Mesenchymal stem cell (in vitro differentiated cells and primary cell): ENCODE data around the gene BASP1.

Source experiments
- DNase-seq: peaks from one replicate; pipeline ENCODE4 v3.0.0-alpha.2; 2013
- H2AFZ ChIP-seq: one replicate; pipeline ENCODE4 v1.6.1; 2013; ENCODE audit warnings: low read depth, mild to moderate bottlenecking, control low read depth, inconsistent platforms, low read length, moderate library complexity
- H2AK5ac ChIP-seq: 2 replicates; pipeline ENCODE4 v1.6.1; 2013; ENCODE audit warnings: low read length, moderate library complexity, mild to moderate bottlenecking, inconsistent platforms; ENCODE audit not compliant: severe bottlenecking
- H2BK120ac ChIP-seq: one replicate; pipeline ENCODE4 v1.6.1; 2013; ENCODE audit warnings: low read depth, mild to moderate bottlenecking, inconsistent platforms, low read length, moderate library complexity
- H2BK12ac ChIP-seq, 2 experiments: one replicate each; pipeline ENCODE4 v1.6.1; 2013; ENCODE audit warnings: inconsistent platforms in 2 of 2, low read length in 2 of 2, mild to moderate bottlenecking in 2 of 2, moderate library complexity in 2 of 2, control low read depth in 1 of 2
- H2BK15ac ChIP-seq: one replicate; pipeline ENCODE4 v1.6.1; 2013; ENCODE audit warnings: mild to moderate bottlenecking, low read depth, inconsistent platforms; ENCODE audit not compliant: poor library complexity, severe bottlenecking
- H2BK5ac ChIP-seq: 2 replicates; pipeline ENCODE4 v1.6.1; 2013; ENCODE audit warnings: low read depth, mild to moderate bottlenecking, low read length, control low read depth, inconsistent platforms; ENCODE audit not compliant: poor library complexity, severe bottlenecking
- H3K14ac ChIP-seq, 2 experiments: one replicate each; pipeline ENCODE4 v1.6.1; 2013; ENCODE audit warnings: inconsistent platforms in 2 of 2, low read length in 2 of 2, control low read depth in 1 of 2, mild to moderate bottlenecking in 1 of 2, moderate library complexity in 1 of 2
- H3K18ac ChIP-seq, 2 experiments: one replicate each; pipeline ENCODE4 v1.6.1; 2013; ENCODE audit warnings: inconsistent platforms in 2 of 2, low read length in 2 of 2, control low read depth in 1 of 2, low read depth in 1 of 2, mild to moderate bottlenecking in 1 of 2
- H3K23ac ChIP-seq, 2 experiments: one replicate each; pipeline ENCODE4 v1.6.1; 2013; ENCODE audit warnings: inconsistent platforms in 2 of 2, low read length in 2 of 2, mild to moderate bottlenecking in 2 of 2, moderate library complexity in 2 of 2, control low read depth in 1 of 2
- H3K27ac ChIP-seq: 2 replicates; pipeline ENCODE4 v1.5.1; 2013; ENCODE audit warnings: mild to moderate bottlenecking, moderate library complexity, low read length, control low read depth, inconsistent platforms; ENCODE audit not compliant: poor library complexity, severe bottlenecking
- H3K27me3 ChIP-seq, 2 experiments: 2 replicates each; pipeline versions ENCODE4 v1.6.1 to v1.7.0; 2013; ENCODE audit warnings: low read length in 2 of 2, mild to moderate bottlenecking in 2 of 2, moderate library complexity in 2 of 2, control low read depth in 1 of 2, inconsistent platforms in 1 of 2; ENCODE audit not compliant: control insufficient read depth in 1 of 2, insufficient read depth in 1 of 2
- H3K36me3 ChIP-seq, 2 experiments: 2 replicates each; pipeline versions ENCODE4 v1.6.1 to v1.7.0; 2013; ENCODE audit warnings: low read length in 2 of 2, control low read depth in 1 of 2, inconsistent platforms in 1 of 2, low read depth in 1 of 2, mild to moderate bottlenecking in 1 of 2; ENCODE audit not compliant: insufficient read depth in 2 of 2, control insufficient read depth in 1 of 2
- H3K4ac ChIP-seq, 2 experiments: one replicate each; pipeline ENCODE4 v1.6.1; 2013; ENCODE audit warnings: inconsistent platforms in 2 of 2, low read length in 2 of 2, mild to moderate bottlenecking in 2 of 2, moderate library complexity in 2 of 2, control low read depth in 1 of 2, low read depth in 1 of 2
- H3K4me1 ChIP-seq: 2 replicates; pipeline ENCODE4 v1.6.1; 2013; ENCODE audit warnings: low read depth, low read length, control low read depth; ENCODE audit not compliant: control insufficient read depth, insufficient read depth
- H3K4me2 ChIP-seq: 2 replicates; pipeline ENCODE4 v1.6.1; 2013; ENCODE audit warnings: low read length, mild to moderate bottlenecking, inconsistent platforms; ENCODE audit not compliant: poor library complexity, severe bottlenecking
- H3K4me3 ChIP-seq, 2 experiments: 2 replicates each; pipeline versions ENCODE4 v1.5.1 to v1.7.0; 2013; ENCODE audit warnings: low read length in 2 of 2, mild to moderate bottlenecking in 2 of 2, control low read depth in 1 of 2, low read depth in 1 of 2; ENCODE audit not compliant: insufficient read depth in 1 of 2
- H3K79me1 ChIP-seq: replicated peaks from 2 replicates; pipeline ENCODE4 v1.6.1; 2013; ENCODE audit warnings: mild to moderate bottlenecking, control low read depth, low read length, inconsistent platforms; ENCODE audit not compliant: poor library complexity, severe bottlenecking
- H3K9ac ChIP-seq: 2 replicates; pipeline ENCODE4 v1.7.0; 2013; ENCODE audit warnings: mild to moderate bottlenecking, low read length, moderate library complexity
- H3K9me3 ChIP-seq: 2 replicates; pipeline ENCODE4 v1.7.0; 2013; ENCODE audit warnings: mild to moderate bottlenecking, low read length; ENCODE audit not compliant: control insufficient read depth
- H4K8ac ChIP-seq: one replicate; pipeline ENCODE4 v1.6.1; 2013; ENCODE audit warnings: inconsistent platforms, mild to moderate bottlenecking, low read length, moderate library complexity
- H4K91ac ChIP-seq: one replicate; pipeline ENCODE4 v1.6.1; 2013; ENCODE audit warnings: mild to moderate bottlenecking, low read length, inconsistent platforms
- WGBS: methylation state at CpG from one replicate; pipeline ENCODE4 v1.1.7; 2013; ENCODE audit warnings: mixed read lengths; 5-methylcytosine and 5-hydroxymethylcytosine counted together

BASP1 gene

GRCh38 chr5:17187786-17188170 is 29.7 kb upstream of the BASP1 start:
- Histone ChIP-seq H4K8ac (peak overlapping the region; percentile 90), H2BK5ac (no peak overlapping the region), H3K27ac (no peak overlapping the region), H3K23ac (peak overlapping the region in 1 of 2 experiments; percentile 37), H3K14ac (peak overlapping the region in 1 of 2 experiments; percentile 66), H2BK120ac (peak overlapping the region; percentile 80), H3K4me1 (peaks cover 7% of the 10 kb centered on the region), H3K36me3 (no peaks in the 10 kb centered on the region), H2AFZ (peak overlapping the region; percentile 20), H3K4me3 (no peak overlapping the region), H3K18ac (peak overlapping the region; percentile 73 to 97), H2BK15ac (peak overlapping the region; percentile 86), H4K91ac (peak overlapping the region; percentile 91), H3K9ac (no peak overlapping the region), H3K4me2 (no peak overlapping the region), H3K79me1 (no peaks in the 10 kb centered on the region), H2AK5ac (no peak overlapping the region), H3K9me3 (no peaks in the 10 kb centered on the region), H3K4ac (peak overlapping the region; percentile 82), H3K27me3 (no peaks in the 10 kb centered on the region), H2BK12ac (peak overlapping the region; percentile 81 to 97)
- peak; percentile 33 for DNase-seq
- WGBS = 98% methylated on average over 4 of the region's 6 CpGs

GRCh38 chr5:17189381-17190036 is 27.9 kb upstream of the BASP1 start:
- Histone ChIP-seq H3K4me1 (peaks cover 7% of the 10 kb centered on the region), H4K91ac (no peak overlapping the region), H2AFZ (no peak overlapping the region), H3K14ac (no peak overlapping the region), H3K27me3 (no peaks in the 10 kb centered on the region), H2BK12ac (peak overlapping the region; percentile 23 to 96), H3K79me1 (no peaks in the 10 kb centered on the region), H3K23ac (no peak overlapping the region), H3K27ac (no peak overlapping the region), H3K36me3 (no peaks in the 10 kb centered on the region), H2BK5ac (no peak overlapping the region), H3K9ac (no peak overlapping the region), H4K8ac (no peak overlapping the region), H3K4ac (peak overlapping the region in 1 of 2 experiments; percentile 51), H3K4me2 (no peak overlapping the region), H3K18ac (peak overlapping the region; percentile 26 to 79), H2BK120ac (peak overlapping the region; percentile 39), H3K9me3 (no peaks in the 10 kb centered on the region), H3K4me3 (no peak overlapping the region), H2AK5ac (no peak overlapping the region), H2BK15ac (no peak overlapping the region)
- 11% methylated on average over 10 of the region's 13 CpGs for WGBS
- peak; percentile 89 for DNase-seq

DNA sequence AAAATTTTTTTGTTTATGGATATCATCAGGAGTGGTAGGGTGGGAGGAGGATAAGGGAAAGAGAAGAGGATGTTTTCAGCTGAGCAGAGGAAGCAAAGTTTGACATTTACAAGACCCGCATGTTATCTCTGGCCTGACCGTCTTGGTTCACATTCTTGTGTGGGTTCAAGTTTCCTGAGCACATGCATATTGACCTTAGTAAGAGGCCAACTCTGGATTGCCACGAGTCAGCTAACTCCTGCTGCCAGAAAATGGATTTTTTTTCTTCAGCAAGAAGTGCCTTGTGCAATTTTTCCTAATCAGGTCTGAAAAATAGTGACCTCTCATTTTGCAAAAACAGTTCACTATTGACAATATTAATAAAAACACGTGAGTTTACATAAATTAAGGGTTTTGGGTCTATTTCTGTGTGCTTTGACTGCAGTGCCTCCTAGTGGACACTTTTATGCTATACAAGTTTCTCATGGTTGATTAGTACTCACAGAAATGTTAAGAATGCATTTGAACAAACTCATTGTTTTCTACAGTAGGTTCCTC is 27.1 kb upstream of the BASP1 start:
- H2AFZ ChIP-seq = no peak overlapping the region
- H2BK12ac ChIP-seq = peak overlapping the region in 1 of 2 experiments; percentile 34
- H3K4me1 ChIP-seq = peaks cover 7% of the 10 kb centered on the region
- peak overlapping the region in 1 of 2 experiments; percentile 50 for H3K18ac ChIP-seq
- H2BK120ac ChIP-seq = no peak overlapping the region
- no peaks in the 10 kb centered on the region for H3K9me3 ChIP-seq
- no peak overlapping the region for H3K4me3 ChIP-seq
- whole genome bisulfite sequencing = under 1% methylated on average over 3 of the region's 4 CpGs
- no peak overlapping the region for H3K27ac ChIP-seq
- peak; percentile 88 for DNase-seq
- no peaks in the 10 kb centered on the region for H3K36me3 ChIP-seq
- H2AK5ac ChIP-seq = no peak overlapping the region
- H3K79me1 ChIP-seq = no peaks in the 10 kb centered on the region
- no peak overlapping the region for H3K14ac ChIP-seq
- H3K9ac ChIP-seq = peak overlapping the region; percentile 46
- H4K91ac ChIP-seq = no peak overlapping the region
- no peak overlapping the region for H3K23ac ChIP-seq
- no peak overlapping the region for H3K4ac ChIP-seq
- no peaks in the 10 kb centered on the region for H3K27me3 ChIP-seq
- no peak overlapping the region for H4K8ac ChIP-seq
- H2BK5ac ChIP-seq = no peak overlapping the region
- H3K4me2 ChIP-seq = peak overlapping the region; percentile 19
- H2BK15ac ChIP-seq = no peak overlapping the region

DNA sequence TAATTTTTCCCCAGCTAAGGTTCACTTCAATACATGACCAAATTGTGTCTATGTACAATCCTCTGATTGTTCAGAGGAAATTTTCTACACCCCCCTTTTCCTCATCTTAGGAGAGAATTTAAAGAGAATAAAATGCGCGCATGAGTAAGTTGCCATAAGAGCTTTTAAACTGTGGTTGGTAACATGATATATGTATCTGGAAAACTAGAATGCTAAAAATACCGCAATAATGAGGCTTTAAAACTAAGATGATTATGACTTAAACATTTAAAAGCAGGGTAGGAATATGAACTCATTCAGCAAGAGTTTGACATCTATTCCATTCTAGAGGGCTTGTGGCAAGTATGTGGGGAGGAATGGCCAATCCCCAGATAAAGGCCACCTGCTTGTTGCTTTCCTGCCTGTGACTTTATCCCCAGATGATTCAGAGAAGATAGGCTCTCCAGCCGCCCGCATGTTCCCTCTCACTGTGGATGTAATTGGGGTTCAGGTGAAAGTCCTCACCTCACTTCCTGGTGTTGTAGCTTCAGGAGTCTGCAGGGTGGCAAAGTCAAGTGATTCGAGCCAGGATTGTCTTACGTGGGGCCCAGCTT is 26.5 kb upstream of the BASP1 start:
- H3K27ac ChIP-seq = no peak overlapping the region
- H2BK120ac ChIP-seq = no peak overlapping the region
- H3K18ac ChIP-seq = no peak overlapping the region
- H3K36me3 ChIP-seq = no peaks in the 10 kb centered on the region
- no peak overlapping the region for H3K4me2 ChIP-seq
- WGBS = 71% methylated on average over 7 of the region's 7 CpGs
- H2BK15ac ChIP-seq = no peak overlapping the region
- H2AK5ac ChIP-seq = peak overlapping the region; percentile 44
- no peak overlapping the region for H3K23ac ChIP-seq
- no peak overlapping the region for H3K4me3 ChIP-seq
- peak overlapping the region in 1 of 2 experiments; percentile 32 for H3K14ac ChIP-seq
- H3K9ac ChIP-seq = peak overlapping the region; percentile 39
- no peaks in the 10 kb centered on the region for H3K79me1 ChIP-seq
- no peak overlapping the region for H4K91ac ChIP-seq
- H3K27me3 ChIP-seq = no peaks in the 10 kb centered on the region
- no peaks in the 10 kb centered on the region for H3K9me3 ChIP-seq
- DNase-seq = peak; percentile 24
- peak overlapping the region in 1 of 2 experiments; percentile 57 for H3K4ac ChIP-seq
- peaks cover 7% of the 10 kb centered on the region for H3K4me1 ChIP-seq
- no peak overlapping the region for H4K8ac ChIP-seq
- H2BK5ac ChIP-seq = no peak overlapping the region
- H2AFZ ChIP-seq = no peak overlapping the region
- peak overlapping the region; percentile 59 to 97 for H2BK12ac ChIP-seq
